ENCODE results near the gene MTHFD2.

- TF ChIP-seq CTCF (IDR thresholded peaks at IDR 0.05; ENCODE audit: insufficient read depth, low read depth, low read length): no peak
- no peak for TF ChIP-seq EZH2 (IDR thresholded peaks at IDR 0.05; ENCODE audit: insufficient read depth, low read length)
Measured at GRCh38 chr2:74205113-74205512, 6.7 kb downstream of the MTHFD2 start.

All from astrocyte (in vitro differentiated cells and primary cell).